ENCODE results near the gene A1BG. TPM values are rescaled to one million over a fixed set of nuclear protein-coding genes. Genes with fewer than 3 reads are reported as not detected.

The A1BG gene
- total RNA-seq, 4 donors from 2014 or later = 4.8 to 16.8 (median 9.2) TPM

DNA sequence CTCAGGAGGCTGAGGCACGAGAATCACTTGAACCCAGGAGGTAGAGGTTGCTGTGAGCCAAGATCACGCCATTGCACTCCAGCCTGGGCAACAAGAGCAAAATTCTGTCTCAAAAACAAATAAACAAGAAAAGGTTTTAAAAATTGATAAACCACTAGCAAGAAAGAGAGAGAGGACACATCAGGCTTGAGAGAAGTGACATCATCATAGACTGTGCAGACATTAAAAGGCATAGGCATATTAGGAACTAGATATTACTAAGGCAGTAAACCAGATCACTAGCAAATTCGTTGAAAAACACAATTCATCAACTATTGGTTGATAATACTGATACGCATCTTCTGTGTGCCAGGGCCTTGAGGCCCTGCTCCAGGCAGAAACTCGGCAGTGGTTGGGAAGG, 7.7 kb downstream of the A1BG start:
- no peak overlapping the region for H3K4me3 ChIP-seq (ENCODE audit: low read depth, poor library complexity, severe bottlenecking)
- DNase-seq (ENCODE audit: low spot score in 2 of 2) = no peak
- TF ChIP-seq CTCF (IDR thresholded peaks at IDR 0.05) (no peak), POLR2A (IDR thresholded peaks at IDR 0.05) (no peak)
- intact Hi-C loops (cut with DNase I; ENCODE audit: low total_unique reads) = no loop called here
- 66 to 67% methylated on average over 5 of the region's 5 CpGs for WGBS, 2 donors

- no peak overlapping the region for H3K4me3 ChIP-seq (ENCODE audit: low read depth, poor library complexity, severe bottlenecking)
- WGBS, 2 donors = 76 to 77% methylated on average over 22 to 29 of the region's 30 CpGs
- DNase-seq (ENCODE audit: low spot score in 2 of 2) = no peak
- TF ChIP-seq POLR2A (IDR thresholded peaks at IDR 0.05) (no peak), CTCF (IDR thresholded peaks at IDR 0.05) (no peak)
- intact Hi-C loops (cut with DNase I; ENCODE audit: low total_unique reads) = no loop called here
Measured at GRCh38 chr19:58338825-58339558, 14.3 kb downstream of the A1BG start.

GRCh38 chr19:58338336-58338735, 15.0 kb downstream of the A1BG start:
- H3K4me3 ChIP-seq (ENCODE audit: low read depth, poor library complexity, severe bottlenecking) = no peak overlapping the region
- DNase-seq (ENCODE audit: low spot score in 2 of 2) = no peak
- TF ChIP-seq CTCF (IDR thresholded peaks at IDR 0.05) = no peak
- TF ChIP-seq POLR2A (IDR thresholded peaks at IDR 0.05) = no peak
- intact Hi-C loops (cut with DNase I; ENCODE audit: low total_unique reads) = no loop called here
- 95 to 98% methylated on average over 11 of the region's 11 CpGs for WGBS, 2 donors

GRCh38 chr19:58336820-58337219, 16.5 kb downstream of the A1BG start:
- WGBS, 2 donors = 92 to 99% methylated on average over 4 of the region's 4 CpGs
- TF ChIP-seq CTCF (IDR thresholded peaks at IDR 0.05) = no peak
- no peak for TF ChIP-seq POLR2A (IDR thresholded peaks at IDR 0.05)

DNA sequence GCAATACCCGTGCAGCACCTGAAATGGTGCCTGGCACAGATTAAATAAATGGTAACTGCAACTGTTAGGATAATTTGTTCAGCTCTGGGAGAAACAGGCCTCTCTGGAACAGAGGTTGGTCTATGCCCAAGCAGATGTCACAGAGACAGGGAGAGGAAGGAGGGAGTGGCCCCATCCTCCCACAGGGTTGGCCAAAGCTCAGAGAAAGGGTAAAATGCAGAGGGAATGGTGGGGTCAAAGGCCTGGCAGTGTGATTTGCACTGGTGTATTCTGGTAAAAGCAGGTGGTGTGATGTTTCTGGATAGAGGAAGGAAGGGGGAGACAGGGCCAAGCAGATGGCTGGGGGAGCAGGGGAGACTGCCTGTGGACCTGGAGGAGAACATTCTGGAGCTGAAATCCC, 17.1 kb downstream of the A1BG start:
- no peak for TF ChIP-seq POLR2A (IDR thresholded peaks at IDR 0.05)
- TF ChIP-seq CTCF (IDR thresholded peaks at IDR 0.05) = no peak
- no peak overlapping the region for H3K4me3 ChIP-seq (ENCODE audit: low read depth, poor library complexity, severe bottlenecking)
- intact Hi-C loops (cut with DNase I; ENCODE audit: low total_unique reads) = no loop called here
- 94 to 96% methylated on average over 1 of the region's 1 CpG for WGBS, 2 donors
- no peak for DNase-seq (ENCODE audit: low spot score in 2 of 2)

More at GRCh38 chr19:58336820-58337219, 16.5 kb downstream of the A1BG start:
- no peak overlapping the region for H3K4me3 ChIP-seq (ENCODE audit: low read depth, poor library complexity, severe bottlenecking)
- intact Hi-C loops (cut with DNase I; ENCODE audit: low total_unique reads) = no loop called here
- no peak for DNase-seq (ENCODE audit: low spot score in 2 of 2)

- TF ChIP-seq CTCF (IDR thresholded peaks at IDR 0.05) (no peak), POLR2A (IDR thresholded peaks at IDR 0.05) (no peak)
- intact Hi-C loops (cut with DNase I; ENCODE audit: low total_unique reads) = no loop called here
- no peak for DNase-seq (ENCODE audit: low spot score in 2 of 2)
- 82 to 88% methylated on average over 3 of the region's 3 CpGs for WGBS, 2 donors
- H3K4me3 ChIP-seq (ENCODE audit: low read depth, poor library complexity, severe bottlenecking) = no peak overlapping the region
Measured at GRCh38 chr19:58335630-58336029, 17.7 kb downstream of the A1BG start.
